Measurements from ENCODE around the gene MTRF1. TPM values are rescaled to one million over a fixed set of nuclear protein-coding genes. Genes with fewer than 3 reads are reported as not detected.

Gene MTRF1
- total and polyA plus RNA-seq, 2 of the 8 experiments (the other 6 are each of a cell fraction or from before 2014, with no cell fraction given), result 8.0 to 19.2 TPM

- Histone ChIP-seq H4K20me1 (replicated peaks in 1 of 2; ENCODE audit: control insufficient read depth in 1 of 2, insufficient read depth in 2 of 2, low read length in 2 of 2) (no peaks in the 10 kb centered on the region), H3K27me3 (replicated peaks in 1 of 4; ENCODE audit: control insufficient read depth in 3 of 4, extremely low read depth in 1 of 4, insufficient read depth in 3 of 4, low read length in 3 of 4) (no peaks in the 10 kb centered on the region), H3K14ac (ENCODE audit: insufficient read length) (no peak overlapping the region), H3K9me3 (ENCODE audit: insufficient read depth in 2 of 2, low read depth in 1 of 2, low read length in 1 of 2) (no peaks in the 10 kb centered on the region), H3K36me3 (ENCODE audit: control insufficient read depth in 2 of 4, insufficient read depth in 4 of 4, low read length in 3 of 4) (no peaks in the 10 kb centered on the region), H2BK20ac (ENCODE audit: low read length) (no peak overlapping the region), H2AK5ac (ENCODE audit: low read depth, low read length) (no peak overlapping the region), H2BK12ac (ENCODE audit: low read depth, low read length) (no peak overlapping the region), H3K4ac (replicated peaks; ENCODE audit: insufficient read length, low read depth, low read length) (no peak overlapping the region), H2BK120ac (replicated peaks; ENCODE audit: low read depth, low read length) (no peak overlapping the region), H4K8ac (ENCODE audit: extremely low read depth, insufficient read depth, low read length) (no peak overlapping the region), H3K79me2 (ENCODE audit: control insufficient read depth in 1 of 2, insufficient read depth in 2 of 2, low read length in 2 of 2) (no peaks in the 10 kb centered on the region), H2BK5ac (ENCODE audit: low read depth, low read length) (no peak overlapping the region), H2AFZ (ENCODE audit: low read length) (no peak overlapping the region), H3K4me3 (ENCODE audit: extremely low read depth in 1 of 4, insufficient read depth in 2 of 4, low read depth in 3 of 4, low read length in 4 of 4) (no peak overlapping the region), H3K27ac (ENCODE audit: low read depth, low read length) (no peak overlapping the region), H3K56ac (replicated peaks; ENCODE audit: insufficient read length, low read depth, low read length) (no peak overlapping the region), H2BK15ac (ENCODE audit: low read length) (no peak overlapping the region), H4K5ac (ENCODE audit: insufficient read length, low read depth, low read length) (no peak overlapping the region), H3K18ac (ENCODE audit: extremely low read depth, low read length) (no peak overlapping the region), H3K79me1 (ENCODE audit: low read depth, low read length) (no peaks in the 10 kb centered on the region), H4K91ac (replicated peaks; ENCODE audit: insufficient read length, low read length) (no peak overlapping the region), H3K23ac (ENCODE audit: insufficient read length) (no peak overlapping the region), H3K9ac (replicated peaks in 1 of 4; ENCODE audit: extremely low read depth in 1 of 4, low read depth in 3 of 4, low read length in 3 of 4) (no peak overlapping the region), H3K4me2 (ENCODE audit: insufficient read depth in 1 of 2, low read depth in 2 of 2, low read length in 2 of 2) (no peak overlapping the region), H3K23me2 (ENCODE audit: low read depth, low read length) (no peaks in the 10 kb centered on the region), H3K4me1 (replicated peaks in 1 of 4; ENCODE audit: control insufficient read depth in 3 of 4, insufficient read depth in 4 of 4, low read length in 3 of 4) (peaks cover 0 to 2% (median 2%) of the 10 kb centered on the region in 4 experiments; a peak in 4 of 7 replicates)
- DNase-seq (ENCODE audit: low read depth in 1 of 2, low spot score in 2 of 2) (no peak), FAIRE-seq (no peak)
- ChIA-PET CTCF (ENCODE audit: partially characterized antibody) (interaction anchor here (1.0 to 1.1 kb wide), 2 partner anchors 10 to 112 kb away, joined by 3 read pairs; no protein-coding TSS in a partner anchor), POLR2A (ENCODE audit: partially characterized antibody) (interaction anchor here (1.3 to 1.4 kb wide), 3 partner anchors 9 to 28 kb away, joined by 3 to 5 read pairs (median 4); partner anchors contain the start of gene MTRF1)
- 90% methylated on average over 5 of the region's 5 CpGs; no CpG with 5 or more reads in 1 of the 2 experiments for WGBS, 2 experiments (ENCODE audit: extremely low coverage in 1 of 2, insufficient coverage in 1 of 2, insufficient read length in 1 of 2, insufficient replicate concordance in 2 of 2, low coverage in 1 of 2, low lambda C conversion rate in 2 of 2, missing lambda C conversion rate in 1 of 2)
- TF ChIP-seq MAFK (IDR thresholded peaks at IDR 0.05; ENCODE audit: low read depth, low read length) (no peak), SIN3A (conservative IDR thresholded peaks at IDR 0.05 in 1 of 2, IDR thresholded peaks at IDR 0.05 in 1 of 2; ENCODE audit: low read depth in 1 of 2, low read length in 2 of 2) (no peak), BACH1 (IDR thresholded peaks at IDR 0.05; ENCODE audit: low read length) (no peak), BRCA1 (IDR thresholded peaks at IDR 0.05; ENCODE audit: low read depth, low read length) (no peak), SP4 (IDR thresholded peaks at IDR 0.05; ENCODE audit: low read length) (no peak), CBX8 (IDR thresholded peaks at IDR 0.05; ENCODE audit: borderline replicate concordance, low read depth, low read length) (no peak), SIX5 (IDR thresholded peaks at IDR 0.05; ENCODE audit: low read depth, low read length) (no peak), TEAD4 (IDR thresholded peaks at IDR 0.05; ENCODE audit: low read depth, low read length) (no peak)
These were observed 23.0 kb upstream of the MTRF1 start for GRCh38 chr13:41286370-41286769.

All from H1 (cell line).